Ovary (tissue), 9 donors: Measurements from ENCODE around the gene CDX1. TPM values are rescaled to one million over a fixed set of nuclear protein-coding genes. Genes with fewer than 3 reads are reported as not detected.
A peak's percentile ranks its signal among the peaks of the same experiment; 100 is the strongest.

Experiments
- DNase-seq, 5 donors: peaks; one replicate each; pipeline ENCODE4 v3.0.0-alpha.2; 2019 to 2020
- H3K27ac ChIP-seq, 2 donors: fragments of 200-600 bp; one replicate each; pipeline versions ENCODE4 v1.5.1 to v1.8.0; 2019 to 2022
- H3K27me3 ChIP-seq: fragments of 200-600 bp; one replicate; pipeline ENCODE4 v1.8.0; 2022
- H3K36me3 ChIP-seq: fragments of 200-600 bp; sonication (generic); one replicate; pipeline ENCODE4 v1.5.1; 2019
- H3K4me1 ChIP-seq: one replicate; pipeline ENCODE4 v1.8.1; 2013; ENCODE audit warnings: mild to moderate bottlenecking, moderate library complexity; ENCODE audit not compliant: insufficient read depth
- H3K4me3 ChIP-seq: fragments of 200-600 bp; sonication (generic); one replicate; pipeline ENCODE4 v1.5.1; 2017
- H3K9me3 ChIP-seq, 2 donors: fragments of 200-600 bp in 1 of 2; sonication (generic) in 1 of 2; one replicate each; pipeline versions ENCODE4 v1.5.1 to v1.8.1; 2013 to 2019; ENCODE audit warnings: mild to moderate bottlenecking in 1 of 2, moderate library complexity in 1 of 2
- EP300 ChIP-seq: sonication (generic); formaldehyde crosslinking; IDR thresholded peaks from one replicate; pipeline ENCODE4 v1.6.1; 2017; ENCODE audit warnings: antibody characterized with exemption
- POLR2A ChIP-seq: fragments of 450-650 bp; IDR thresholded peaks from one replicate; pipeline ENCODE4 v1.6.1; 2017; ENCODE audit warnings: antibody characterized with exemption, mild to moderate bottlenecking, moderate library complexity
- WGBS, 3 donors: extraction: QIAGEN DNeasy Blood & Tissue Kit in 1 of 3; methylation state at CpG; one replicate each; pipeline versions ENCODE4 v1.1.5 to v1.1.7; 2013 to 2017; 5-methylcytosine and 5-hydroxymethylcytosine counted together
- intact Hi-C, 4 donors: fragments of 100-400 bp; cut with DNase I; formaldehyde crosslinking; loops; one replicate each; pipeline versions ENCODE4 v1.11.0 to v1.15.1; 2022 to 2023
- polyA plus RNA-seq, 2 donors: library from polyadenylated mRNA; stranded (reverse); fragments of 200-250 nt in 1 of 2; fragments of 350-450 nt in 1 of 2; fragmentation: Illumina TruSeq in 1 of 2; extraction: RNeasy Lipid Tissue Mini Kit (QIAGEN cat#74804) in 1 of 2; gene quantifications; one replicate each; pipeline ENCODE4 v1.2.3, GENCODE V29; 2013 to 2014
- total RNA-seq, 7 donors: library from RNA; depleted of rRNA in 2 of 7; stranded (reverse); fragments of >200 nt in 2 of 7; fragmentation: NEBNext Ultra II Directional in 3 of 7; extraction: Animal tissue kit (Norgen Biotek cat#: 25700) in 3 of 7; gene quantifications; one replicate each; pipeline versions ENCODE4 v1.1.0 to v1.2.4, GENCODE V29; 2016 to 2023
- TF ChIP-seq, protein P1 (sequence below), 3 donors: fragments of 450-650 bp in 2 of 3; fragments of 200-600 bp in 1 of 3; IDR thresholded peaks; one replicate each; pipeline versions ENCODE4 v1.5.1 to v1.8.0; 2016 to 2022; ENCODE audit warnings: antibody characterized with exemption in 3 of 3, mild to moderate bottlenecking in 1 of 3
- donor health status: DM: no; HTN: no; CAD: no; lungs with moderate emphysema.
- donor health status: DM: no; HTN: no; CAD: no.
- donor health status: Bipolar disorder and iron deficiency.
- donor health status: DM: yes; HTN: yes; CAD: no.
- donor health status: DM: no; HTN: no; CAD: no.
- donor health status: DM: yes; HTN: yes; CAD: no.

The CDX1 gene
- total and polyA plus RNA-seq, 9 donors, result 0.18 to 1.4 (median 0.58) TPM

GRCh38 chr5:150141544-150142184 is 24.9 kb upstream of the CDX1 start:
- peak in 1 of 5 donors; percentile 23 for DNase-seq
- Histone ChIP-seq H3K27me3 (no peaks in the 10 kb centered on the region), H3K9me3 (no peaks in the 10 kb centered on the region), H3K27ac (peak overlapping the region; percentile 84 to 92), H3K4me3 (no peak overlapping the region), H3K36me3 (no peaks in the 10 kb centered on the region), H3K4me1 (peaks cover 68% of the 10 kb centered on the region)
- TF ChIP-seq, protein P1, sequence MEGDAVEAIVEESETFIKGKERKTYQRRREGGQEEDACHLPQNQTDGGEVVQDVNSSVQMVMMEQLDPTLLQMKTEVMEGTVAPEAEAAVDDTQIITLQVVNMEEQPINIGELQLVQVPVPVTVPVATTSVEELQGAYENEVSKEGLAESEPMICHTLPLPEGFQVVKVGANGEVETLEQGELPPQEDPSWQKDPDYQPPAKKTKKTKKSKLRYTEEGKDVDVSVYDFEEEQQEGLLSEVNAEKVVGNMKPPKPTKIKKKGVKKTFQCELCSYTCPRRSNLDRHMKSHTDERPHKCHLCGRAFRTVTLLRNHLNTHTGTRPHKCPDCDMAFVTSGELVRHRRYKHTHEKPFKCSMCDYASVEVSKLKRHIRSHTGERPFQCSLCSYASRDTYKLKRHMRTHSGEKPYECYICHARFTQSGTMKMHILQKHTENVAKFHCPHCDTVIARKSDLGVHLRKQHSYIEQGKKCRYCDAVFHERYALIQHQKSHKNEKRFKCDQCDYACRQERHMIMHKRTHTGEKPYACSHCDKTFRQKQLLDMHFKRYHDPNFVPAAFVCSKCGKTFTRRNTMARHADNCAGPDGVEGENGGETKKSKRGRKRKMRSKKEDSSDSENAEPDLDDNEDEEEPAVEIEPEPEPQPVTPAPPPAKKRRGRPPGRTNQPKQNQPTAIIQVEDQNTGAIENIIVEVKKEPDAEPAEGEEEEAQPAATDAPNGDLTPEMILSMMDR (IDR thresholded peaks at IDR 0.05), result no peak
- TF ChIP-seq EP300, result no peak
- TF ChIP-seq POLR2A, result no peak
- 29 to 36% (median 34%) methylated on average over 9 of the region's 9 CpGs for WGBS, 3 donors
- intact Hi-C loops, result no loop called here

DNA sequence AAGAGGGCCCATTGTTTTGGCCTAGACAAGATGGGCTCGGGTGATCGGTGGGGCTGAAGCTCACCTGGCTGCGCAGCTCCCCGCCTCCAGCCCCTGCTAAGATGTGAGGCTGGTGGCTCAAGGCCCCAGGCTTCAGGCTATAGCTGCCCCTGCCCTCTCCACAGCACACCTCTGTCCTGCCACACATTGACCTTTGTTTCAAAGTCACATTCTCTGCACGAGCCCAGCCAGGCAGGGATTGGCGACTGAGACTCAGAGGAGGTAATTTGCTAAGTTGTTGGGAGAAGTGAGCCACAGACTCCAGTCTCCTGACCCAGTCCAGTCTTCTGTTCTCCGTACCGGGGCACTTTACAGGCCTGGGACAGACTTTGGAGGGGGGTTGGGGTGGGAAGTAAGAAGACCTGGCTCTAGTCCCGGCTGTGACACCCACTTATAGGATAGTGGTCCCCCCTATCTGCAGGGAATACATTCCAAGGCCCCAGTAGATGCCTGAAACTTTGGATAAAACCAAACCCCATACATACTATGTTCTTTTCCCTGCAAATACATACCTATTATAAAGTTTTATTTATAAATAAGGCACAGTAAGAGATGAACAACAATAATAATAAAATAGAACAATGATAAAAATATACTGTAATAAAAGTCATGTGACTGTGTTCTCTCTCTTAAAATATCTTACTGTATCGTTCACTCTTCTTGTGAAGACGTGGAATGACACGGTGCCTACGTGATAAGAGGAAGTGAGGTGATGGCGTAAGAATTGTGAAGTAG is 24.2 kb upstream of the CDX1 start:
- no peak overlapping the region for H3K4me3 ChIP-seq

GRCh38 chr5:150142959-150143349 is 23.6 kb upstream of the CDX1 start:
- peaks cover 66% of the 10 kb centered on the region for H3K4me1 ChIP-seq
- intact Hi-C loops, result no loop called here
- H3K4me3 ChIP-seq, result no peak overlapping the region
- TF ChIP-seq, protein P1 (IDR thresholded peaks at IDR 0.05), result no peak
- TF ChIP-seq POLR2A (no peak), EP300 (no peak)
- peak overlapping the region; percentile 84 to 92 for H3K27ac ChIP-seq
- 23 to 42% (median 29%) methylated on average over 4 of the region's 4 CpGs for WGBS, 3 donors
- no peaks in the 10 kb centered on the region for H3K36me3 ChIP-seq
- H3K27me3 ChIP-seq, result no peaks in the 10 kb centered on the region
- no peaks in the 10 kb centered on the region for H3K9me3 ChIP-seq
- DNase-seq, result peak in 3 of 5 donors; percentile 35 to 78 (median 47)

More for the DNA sequence above, 24.2 kb upstream of the CDX1 start:
- peak overlapping the region; percentile 84 to 92 for H3K27ac ChIP-seq
- peaks cover 67% of the 10 kb centered on the region for H3K4me1 ChIP-seq
- no peaks in the 10 kb centered on the region for H3K27me3 ChIP-seq
- intact Hi-C loops, result no loop called here
- TF ChIP-seq POLR2A (no peak), EP300 (no peak)
- TF ChIP-seq, protein P1 (IDR thresholded peaks at IDR 0.05), result no peak
- H3K9me3 ChIP-seq, result no peaks in the 10 kb centered on the region
- peak in 1 of 5 donors; percentile 45 for DNase-seq
- 54 to 62% (median 59%) methylated on average over 14 of the region's 14 CpGs for WGBS, 3 donors
- no peaks in the 10 kb centered on the region for H3K36me3 ChIP-seq

DNA sequence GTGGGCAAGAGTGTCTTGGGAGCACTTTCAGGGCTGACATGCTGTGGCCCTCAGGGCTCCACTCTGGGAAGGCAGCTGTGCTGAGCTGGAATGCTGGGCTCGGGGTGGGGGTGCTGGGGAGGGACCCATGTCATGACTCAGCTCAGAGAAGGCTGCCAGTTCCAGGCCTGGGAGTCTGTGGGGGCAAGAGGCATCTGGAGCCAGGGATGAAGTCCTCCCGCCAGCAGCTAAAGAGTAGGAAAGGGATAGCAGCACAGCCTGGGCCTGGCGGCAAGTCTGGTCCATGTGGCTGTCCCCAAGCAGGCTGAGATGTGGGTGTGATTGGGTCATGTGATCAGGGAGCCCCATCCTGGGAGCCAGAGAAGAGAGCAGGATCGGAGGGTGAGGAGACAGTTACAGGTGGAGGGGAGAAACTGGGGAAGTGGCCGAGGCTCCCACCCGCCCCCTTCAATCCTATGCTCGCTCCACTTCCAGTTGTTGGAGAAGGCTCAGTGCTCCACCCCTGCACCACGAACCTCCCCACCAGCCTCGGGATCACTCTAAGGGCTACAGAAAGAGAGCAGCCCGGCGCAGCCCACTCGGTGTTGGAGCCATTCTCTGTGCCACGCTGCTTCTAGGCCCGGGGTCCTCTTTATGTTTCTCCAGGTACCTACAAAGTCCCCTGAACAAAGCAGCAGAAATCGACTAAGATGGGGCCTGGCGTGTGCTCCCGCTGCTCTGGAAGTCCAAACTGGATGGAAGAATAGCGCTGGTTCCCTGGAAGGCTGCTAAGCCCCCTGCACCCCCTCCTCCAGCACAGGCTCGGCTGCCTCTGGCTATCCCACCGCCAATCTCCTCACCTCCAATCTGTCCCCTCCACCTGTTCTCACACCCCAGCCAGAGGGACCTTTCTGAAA is 23.0 kb upstream of the CDX1 start:
- Histone ChIP-seq H3K27me3 (no peaks in the 10 kb centered on the region), H3K36me3 (no peaks in the 10 kb centered on the region), H3K27ac (peak overlapping the region; percentile 84 to 92), H3K4me1 (peaks cover 61% of the 10 kb centered on the region), H3K9me3 (no peaks in the 10 kb centered on the region), H3K4me3 (peak overlapping the region; percentile 29)
- intact Hi-C loops, result no loop called here
- TF ChIP-seq EP300, result no peak
- no peak for TF ChIP-seq POLR2A
- TF ChIP-seq, protein P1 (IDR thresholded peaks at IDR 0.05), result no peak
- 16 to 18% (median 17%) methylated on average over 20 of the region's 20 CpGs for WGBS, 3 donors
- peak; percentile 85 to 90 (median 87) for DNase-seq
